Colon (tissue), 2 donors: Measurements from ENCODE around the gene SFXN5.

Experiments
- FAIRE-seq: peaks from 2 replicates; lab custom pipeline; 2012; peaks lifted over from hg19 to GRCh38; lab: Jason Lieb, UNC
- donor health status: control.
- donor health status: control.

SFXN5 gene

DNA sequence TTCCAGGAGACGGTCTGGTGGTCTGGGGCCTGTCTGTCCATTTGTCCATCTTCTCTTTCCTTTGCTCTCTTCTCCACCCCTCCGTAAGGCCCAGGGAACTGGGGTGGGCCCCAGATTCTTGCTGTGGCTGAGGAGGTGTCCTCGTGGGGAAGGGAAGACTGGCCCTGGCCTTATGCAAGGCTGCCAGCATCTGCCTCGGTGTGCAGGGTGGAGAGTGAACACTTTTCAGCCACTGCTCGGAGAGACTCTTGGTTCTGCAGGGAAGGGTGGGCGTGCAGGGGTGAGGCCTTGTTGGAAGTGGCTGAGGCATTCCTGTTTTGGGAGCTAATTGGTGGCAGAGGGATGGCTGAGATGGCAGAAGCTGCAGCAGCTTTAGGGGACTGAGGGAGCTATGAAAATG lies 131.2 kb downstream of the SFXN5 start:
- FAIRE-seq, result no peak

DNA sequence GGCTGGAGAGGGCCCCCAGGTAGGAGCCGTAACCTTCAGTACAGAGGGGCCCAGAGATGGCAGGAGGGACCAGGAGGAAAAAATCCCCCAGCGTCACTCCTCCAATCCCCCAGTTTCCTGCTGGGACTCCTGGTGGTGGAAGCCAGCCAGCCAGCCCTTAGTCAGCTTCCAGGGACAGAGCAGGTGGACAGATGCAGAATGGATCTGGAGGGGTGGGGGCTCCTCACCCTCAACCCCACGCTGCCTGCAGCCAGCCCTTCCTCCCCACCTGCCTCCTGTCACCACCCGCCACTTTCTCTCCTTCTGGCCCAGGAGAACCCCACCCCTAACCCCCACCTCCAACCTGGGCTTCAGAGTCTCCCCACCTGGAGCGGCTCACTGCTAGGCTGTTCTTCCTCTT lies 133.1 kb downstream of the SFXN5 start:
- FAIRE-seq, result no peak

DNA sequence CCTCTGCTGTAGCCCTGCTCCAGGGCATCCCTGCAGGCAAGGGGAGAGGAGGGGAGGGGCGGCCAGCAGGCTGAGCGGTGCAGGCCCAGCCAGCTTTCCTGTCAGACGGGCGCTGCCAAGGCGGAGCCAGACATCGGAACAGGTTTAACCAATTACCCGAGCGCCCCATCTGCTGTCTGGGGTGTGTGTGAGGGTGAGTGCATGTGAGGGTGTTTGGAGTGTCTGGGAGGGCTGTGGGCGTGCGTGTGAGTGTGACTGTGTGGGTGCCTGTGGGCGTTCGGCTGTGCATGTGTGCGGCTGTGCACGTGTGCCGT lies 134.2 kb downstream of the SFXN5 start:
- no peak for FAIRE-seq

- FAIRE-seq, result no peak
These were observed 134.7 kb downstream of the SFXN5 start for GRCh38 chr2:72936660-72937355.

GRCh38 chr2:72935611-72935957 lies 135.9 kb downstream of the SFXN5 start:
- FAIRE-seq, result no peak

DNA sequence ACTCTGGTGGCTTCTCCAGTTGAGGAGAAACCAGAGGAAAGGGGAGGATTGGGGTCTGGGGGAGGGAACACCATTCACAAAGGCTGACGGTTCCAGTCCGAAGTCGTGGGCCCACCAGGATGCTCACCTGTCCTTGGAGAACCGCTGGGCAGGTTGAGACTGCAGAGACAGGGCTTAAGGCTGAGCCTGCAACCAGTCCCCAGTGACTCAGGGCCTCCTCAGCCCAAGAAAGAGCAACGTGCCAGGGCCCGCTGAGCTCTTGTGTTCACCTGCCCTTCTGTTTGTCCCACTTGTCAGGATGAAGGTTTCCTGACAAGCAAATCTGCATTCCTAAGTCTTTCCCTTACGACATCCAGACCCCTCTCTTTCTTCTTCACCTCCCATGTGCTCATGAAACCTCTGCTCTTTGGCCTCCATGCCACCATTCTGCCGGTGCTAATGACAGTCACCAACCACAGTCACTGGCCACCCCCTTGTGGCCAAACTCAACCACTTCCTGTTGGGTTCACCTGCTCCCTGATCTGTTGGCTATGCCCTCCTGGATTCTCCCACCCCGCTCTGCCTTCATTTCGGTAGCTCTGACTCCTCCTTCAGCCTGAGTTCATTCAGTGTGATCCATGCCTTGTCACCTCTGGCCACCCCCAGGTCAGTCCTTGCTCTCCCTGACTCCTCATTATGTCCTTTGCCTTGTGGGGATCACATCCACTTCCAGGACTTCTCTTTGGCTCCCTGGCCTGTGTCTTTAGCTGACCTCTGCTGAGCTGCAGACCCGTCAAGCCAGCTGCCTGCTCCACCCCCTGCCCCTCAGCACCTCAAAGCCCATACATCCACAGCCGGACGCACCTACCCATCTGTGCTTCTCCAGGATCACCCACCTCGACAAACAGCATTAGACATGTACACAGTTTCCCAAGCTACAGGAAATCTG lies 136.6 kb downstream of the SFXN5 start:
- no peak for FAIRE-seq

GRCh38 chr2:72933646-72934151 lies 137.8 kb downstream of the SFXN5 start:
- FAIRE-seq, result no peak

GRCh38 chr2:72933207-72933606 lies 138.3 kb downstream of the SFXN5 start:
- no peak for FAIRE-seq

DNA sequence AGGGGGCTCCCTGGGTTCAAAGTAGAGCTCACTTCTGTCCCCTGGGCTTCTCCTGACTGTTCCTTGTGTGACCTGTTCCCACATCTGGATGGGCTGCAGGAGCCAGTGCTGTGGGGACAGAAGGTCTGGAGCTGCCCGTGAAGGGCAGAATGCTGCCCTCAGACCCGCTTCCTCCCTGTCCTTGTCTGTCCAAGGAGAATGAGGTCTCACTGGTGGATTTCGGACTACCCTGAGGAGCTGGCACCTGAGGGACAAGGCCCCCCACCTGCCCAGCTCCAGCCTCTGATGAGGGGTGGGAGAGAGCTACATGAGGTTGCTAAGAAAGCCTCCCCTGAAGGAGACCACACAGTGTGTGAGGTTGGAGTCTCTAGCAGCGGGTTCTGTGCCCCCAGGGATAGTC lies 138.7 kb downstream of the SFXN5 start:
- no peak for FAIRE-seq

GRCh38 chr2:72932045-72932740 lies 139.3 kb downstream of the SFXN5 start:
- no peak for FAIRE-seq

DNA sequence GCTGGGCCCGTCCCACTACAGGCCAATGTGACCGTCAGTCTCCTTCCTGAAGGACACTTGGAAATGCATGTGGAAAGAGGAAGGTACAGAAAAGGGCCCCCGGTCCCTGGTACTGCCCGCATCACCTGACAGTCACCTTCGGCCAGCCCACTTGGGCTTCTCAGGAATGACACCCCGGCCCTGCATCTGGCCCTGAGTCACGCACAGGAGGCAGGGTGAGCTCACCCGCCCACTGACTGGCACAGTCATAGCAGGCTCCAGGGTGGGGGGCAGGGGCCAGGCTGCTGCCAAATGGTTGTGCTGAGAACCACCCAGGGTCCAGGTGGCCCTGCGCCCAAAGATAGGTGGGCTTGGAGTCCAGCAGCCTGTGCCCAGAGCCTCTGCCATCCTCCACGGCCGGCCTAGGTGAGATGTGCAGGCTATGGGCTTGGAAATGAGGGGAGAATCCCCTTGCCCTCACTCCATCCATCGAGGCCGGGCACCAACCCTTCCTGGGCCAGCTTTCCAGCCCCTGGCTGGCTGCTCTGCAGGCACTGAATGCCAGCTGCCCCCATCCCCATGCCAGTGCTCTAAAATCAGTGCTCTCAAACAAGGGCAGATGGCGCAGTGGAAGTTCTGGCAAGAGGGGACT lies 140.1 kb downstream of the SFXN5 start:
- no peak for FAIRE-seq

DNA sequence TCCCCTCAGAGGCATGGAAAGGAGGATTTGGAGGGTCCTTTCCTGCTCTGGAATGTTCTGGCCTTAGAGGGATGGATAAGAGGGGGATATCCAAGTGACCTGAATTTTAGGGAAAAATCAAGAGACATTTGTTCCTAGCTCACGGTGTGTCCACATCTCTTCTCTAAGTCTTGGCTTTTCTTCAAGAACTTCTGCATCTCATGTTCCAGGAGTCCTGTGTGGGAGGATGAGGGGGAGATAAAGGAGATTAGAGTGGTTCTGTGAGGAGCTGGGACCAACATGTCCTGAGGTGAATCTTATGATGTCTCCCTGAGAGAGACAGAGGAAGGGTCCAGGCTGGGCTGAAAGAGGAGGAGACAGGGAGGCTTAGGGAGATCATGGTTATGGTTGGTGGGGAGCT lies 142.5 kb downstream of the SFXN5 start:
- FAIRE-seq, result no peak

- FAIRE-seq, result no peak
These were observed 143.6 kb downstream of the SFXN5 start for GRCh38 chr2:72927619-72928550.

- no peak for FAIRE-seq
These were observed 144.6 kb downstream of the SFXN5 start for GRCh38 chr2:72926811-72927465.

DNA sequence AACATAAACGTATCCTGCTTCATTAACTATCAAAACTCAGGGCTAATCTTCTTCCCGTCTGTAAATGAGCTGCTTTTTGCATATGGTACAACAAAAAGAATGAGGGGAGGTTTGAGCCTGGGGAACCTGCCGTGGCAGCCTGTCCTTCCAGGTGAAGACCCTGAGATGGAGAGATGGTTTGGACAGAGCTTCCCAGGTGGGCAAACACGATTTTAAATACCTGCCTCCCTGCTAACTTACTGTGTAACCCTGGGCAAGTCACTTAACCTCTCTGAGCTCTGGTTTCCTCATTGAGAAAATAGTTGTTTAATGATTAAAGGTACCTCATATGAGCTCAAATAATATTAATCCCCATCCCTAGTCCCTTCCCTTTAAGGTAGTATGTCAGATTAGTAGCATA lies 145.1 kb downstream of the SFXN5 start:
- no peak for FAIRE-seq

- no peak for FAIRE-seq
These were observed 146.1 kb downstream of the SFXN5 start for GRCh38 chr2:72925328-72925943.

DNA sequence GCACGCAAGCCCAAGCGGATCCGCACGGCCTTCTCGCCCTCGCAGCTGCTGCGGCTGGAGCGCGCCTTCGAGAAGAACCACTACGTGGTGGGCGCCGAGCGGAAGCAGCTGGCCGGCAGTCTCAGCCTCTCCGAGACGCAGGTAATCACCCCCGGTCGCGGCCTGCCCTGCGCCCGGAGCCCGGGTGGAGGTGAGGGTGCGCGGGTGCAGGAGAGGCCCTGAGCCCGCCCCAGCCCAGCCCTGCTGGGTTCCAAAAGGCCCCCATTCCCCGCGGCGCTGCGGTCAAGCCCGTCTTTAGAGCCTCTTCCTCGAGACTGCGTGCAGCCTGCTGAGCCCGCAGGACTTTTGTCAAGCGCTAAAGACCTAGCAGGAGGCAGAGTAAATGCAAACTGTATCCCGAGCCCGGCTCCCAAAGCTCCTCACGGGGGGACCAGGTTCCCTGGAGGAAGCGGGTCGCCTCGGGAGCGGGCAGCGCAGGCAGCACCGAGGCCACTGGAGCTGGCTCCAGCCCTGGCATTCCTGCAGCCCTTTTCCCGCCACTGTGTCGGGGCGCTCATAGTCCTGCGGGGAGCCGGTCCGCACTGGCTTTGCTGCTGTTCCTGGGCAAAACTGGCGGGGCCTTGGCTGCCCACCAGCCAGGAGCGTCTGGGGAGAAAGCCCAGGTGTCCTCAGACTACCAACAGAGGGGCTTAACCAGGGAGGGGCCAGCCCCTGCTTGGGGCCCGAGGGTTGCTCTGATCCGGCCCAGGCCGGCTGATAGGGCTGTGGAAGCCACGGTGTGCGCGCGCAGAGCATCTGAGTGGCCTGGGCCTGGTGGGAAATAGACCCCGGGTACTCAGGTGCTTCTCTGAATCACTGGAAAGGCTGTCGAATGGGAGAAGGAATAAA lies 146.9 kb downstream of the SFXN5 start:
- no peak for FAIRE-seq

- FAIRE-seq, result no peak
These were observed 147.6 kb downstream of the SFXN5 start for GRCh38 chr2:72923833-72924352.

GRCh38 chr2:72921853-72922252 lies 149.7 kb downstream of the SFXN5 start:
- no peak for FAIRE-seq
